Fibroblast of pulmonary artery (primary cell): Measurements from ENCODE around the gene DAZAP1.

ENCODE experiments used
- DNase-seq: peaks from one replicate; pipeline ENCODE4 v3.0.0-alpha.2; 2010; ENCODE audit warnings: low read depth
- H3K4me3 ChIP-seq: replicated peaks from 2 replicates; pipeline ENCODE4 v1.5.1; 2011; ENCODE audit warnings: low read depth, mild to moderate bottlenecking, control low read depth, low read length, moderate library complexity
- CTCF ChIP-seq: IDR thresholded peaks from 2 replicates; pipeline ENCODE4 v1.5.1; 2011; ENCODE audit warnings: mild to moderate bottlenecking, control low read depth, low read length, inconsistent platforms; ENCODE audit errors: missing control alignments

Gene DAZAP1

GRCh38 chr19:1421218-1421957, 14.0 kb downstream of the DAZAP1 start:
- no peak for TF ChIP-seq CTCF
- no peak for DNase-seq
- H3K4me3 ChIP-seq = no peak overlapping the region

- DNase-seq = no peak
- H3K4me3 ChIP-seq = no peak overlapping the region
- TF ChIP-seq CTCF = no peak
These were observed 14.5 kb downstream of the DAZAP1 start for GRCh38 chr19:1421958-1422305.

GRCh38 chr19:1422360-1422759, 15.0 kb downstream of the DAZAP1 start:
- no peak for TF ChIP-seq CTCF
- DNase-seq = no peak

GRCh38 chr19:1422943-1423342, 15.6 kb downstream of the DAZAP1 start:
- no peak overlapping the region for H3K4me3 ChIP-seq
- TF ChIP-seq CTCF = no peak
- no peak for DNase-seq

More at GRCh38 chr19:1422360-1422759, 15.0 kb downstream of the DAZAP1 start:
- H3K4me3 ChIP-seq = no peak overlapping the region

- no peak for DNase-seq
- no peak overlapping the region for H3K4me3 ChIP-seq
- TF ChIP-seq CTCF = no peak
These were observed 16.2 kb downstream of the DAZAP1 start for GRCh38 chr19:1423436-1424191.

GRCh38 chr19:1424192-1424955, 17.0 kb downstream of the DAZAP1 start:
- TF ChIP-seq CTCF = no peak
- H3K4me3 ChIP-seq = no peak overlapping the region
- DNase-seq = no peak
